ENCODE data around the gene ANXA11. TPM values are rescaled to one million over a fixed set of nuclear protein-coding genes. Genes with fewer than 3 reads are reported as not detected.

Gene ANXA11
- total and polyA plus RNA-seq, 2 of the 8 experiments (the other 6 are each of a cell fraction or from before 2014, with no cell fraction given): 40.5 to 84.9 TPM

- H3K4me1 ChIP-seq (replicated peaks in 1 of 4; ENCODE audit: control insufficient read depth in 3 of 4, insufficient read depth in 4 of 4, low read length in 3 of 4): peaks cover 1 to 17% (median 4%) of the 10 kb centered on the region in 4 experiments
- H3K4me3 ChIP-seq (ENCODE audit: extremely low read depth in 1 of 4, insufficient read depth in 2 of 4, low read depth in 3 of 4, low read length in 4 of 4): no peak overlapping the region
- no peak overlapping the region for H3K9ac ChIP-seq (replicated peaks in 1 of 4; ENCODE audit: extremely low read depth in 1 of 4, low read depth in 3 of 4, low read length in 3 of 4)
- no peak overlapping the region for H2AK5ac ChIP-seq (ENCODE audit: low read depth, low read length)
- WGBS, 2 experiments (ENCODE audit: extremely low coverage in 1 of 2, insufficient coverage in 1 of 2, insufficient read length in 1 of 2, insufficient replicate concordance in 2 of 2, low coverage in 1 of 2, low lambda C conversion rate in 2 of 2, missing lambda C conversion rate in 1 of 2): 84% methylated on average over 6 of the region's 6 CpGs; no CpG with 5 or more reads in 1 of the 2 experiments
- H2AFZ ChIP-seq (ENCODE audit: low read length): no peak overlapping the region
- ChIA-PET POLR2A (ENCODE audit: partially characterized antibody) (interaction anchor here (1.9 kb wide), 1 partner anchor 28 kb away, joined by 6 read pairs; the partner anchor contains the start of gene ANXA11), CTCF (ENCODE audit: partially characterized antibody) (interaction anchor here (1.0 to 7.8 kb wide), 7 partner anchors 9 to 46 kb away, joined by 3 to 66 read pairs (median 5); no protein-coding TSS in a partner anchor)
- H3K27me3 ChIP-seq (replicated peaks in 1 of 4; ENCODE audit: control insufficient read depth in 3 of 4, extremely low read depth in 1 of 4, insufficient read depth in 3 of 4, low read length in 3 of 4): no peaks in the 10 kb centered on the region
- H3K18ac ChIP-seq (ENCODE audit: extremely low read depth, low read length): no peak overlapping the region
- no peak overlapping the region for H2BK120ac ChIP-seq (replicated peaks; ENCODE audit: low read depth, low read length)
- no peak overlapping the region; the same call in 1 of the 2 replicates for H2BK5ac ChIP-seq (ENCODE audit: low read depth, low read length)
- no peak overlapping the region for H2BK15ac ChIP-seq (ENCODE audit: low read length)
- no peak for DNase-seq (ENCODE audit: low read depth in 1 of 2, low spot score in 2 of 2)
- H2BK12ac ChIP-seq (ENCODE audit: low read depth, low read length): no peak overlapping the region
- H2BK20ac ChIP-seq (ENCODE audit: low read length): no peak overlapping the region
- H3K23ac ChIP-seq (ENCODE audit: insufficient read length): no peak overlapping the region
- H3K56ac ChIP-seq (replicated peaks; ENCODE audit: insufficient read length, low read depth, low read length): no peak overlapping the region
- H3K79me1 ChIP-seq (ENCODE audit: low read depth, low read length): peaks cover 4% of the 10 kb centered on the region
- H3K4ac ChIP-seq (replicated peaks; ENCODE audit: insufficient read length, low read depth, low read length): no peak overlapping the region
- no peaks in the 10 kb centered on the region for H3K9me3 ChIP-seq (ENCODE audit: insufficient read depth in 2 of 2, low read depth in 1 of 2, low read length in 1 of 2)
- H3K79me2 ChIP-seq (ENCODE audit: control insufficient read depth in 1 of 2, insufficient read depth in 2 of 2, low read length in 2 of 2): no peaks in the 10 kb centered on the region
- no peak overlapping the region for H4K5ac ChIP-seq (ENCODE audit: insufficient read length, low read depth, low read length)
- no peak overlapping the region for H3K27ac ChIP-seq (ENCODE audit: low read depth, low read length)
- no peak for TF ChIP-seq SUZ12 (IDR thresholded peaks at IDR 0.05; ENCODE audit: low read length)
- H3K4me2 ChIP-seq (ENCODE audit: insufficient read depth in 1 of 2, low read depth in 2 of 2, low read length in 2 of 2): no peak overlapping the region
- no peak overlapping the region for H3K14ac ChIP-seq (ENCODE audit: insufficient read length)
- H4K20me1 ChIP-seq (replicated peaks in 1 of 2; ENCODE audit: control insufficient read depth in 1 of 2, insufficient read depth in 2 of 2, low read length in 2 of 2): peaks cover 2 to 6% of the 10 kb centered on the region in 2 experiments
- FAIRE-seq: no peak
- no peaks in the 10 kb centered on the region for H3K36me3 ChIP-seq (ENCODE audit: control insufficient read depth in 2 of 4, insufficient read depth in 4 of 4, low read length in 3 of 4)
- H4K91ac ChIP-seq (replicated peaks; ENCODE audit: insufficient read length, low read length): no peak overlapping the region
- no peaks in the 10 kb centered on the region for H3K23me2 ChIP-seq (ENCODE audit: low read depth, low read length)
- H4K8ac ChIP-seq (ENCODE audit: extremely low read depth, insufficient read depth, low read length): no peak overlapping the region
Measured at GRCh38 chr10:80176526-80176925, 28.8 kb downstream of the ANXA11 start.
